Esophagus muscularis mucosa (tissue), 3 donors: Measurements from ENCODE around the gene CACNA2D3.

Experiments
- POLR2A ChIP-seq: fragments of 450-650 bp; IDR thresholded peaks from one replicate; pipeline ENCODE4 v1.6.1; 2017; ENCODE audit warnings: antibody characterized with exemption, moderate library complexity, mild to moderate bottlenecking, low read depth
- POLR2AphosphoS5 ChIP-seq, 2 donors: sonication (generic); formaldehyde crosslinking; IDR thresholded peaks; one replicate each; pipeline ENCODE4 v1.6.1; 2017; ENCODE audit warnings: antibody characterized with exemption in 2 of 2
- TF ChIP-seq, protein P1 (sequence below), 3 experiments: fragments of 200-600 bp in 2 of 3; fragments of 450-650 bp in 1 of 3; sonication (generic) in 2 of 3; IDR thresholded peaks; one replicate each; pipeline ENCODE4 v1.5.1; 2017 to 2019; ENCODE audit warnings: antibody characterized with exemption in 3 of 3, mild to moderate bottlenecking in 2 of 3, moderate library complexity in 1 of 3

DNA sequence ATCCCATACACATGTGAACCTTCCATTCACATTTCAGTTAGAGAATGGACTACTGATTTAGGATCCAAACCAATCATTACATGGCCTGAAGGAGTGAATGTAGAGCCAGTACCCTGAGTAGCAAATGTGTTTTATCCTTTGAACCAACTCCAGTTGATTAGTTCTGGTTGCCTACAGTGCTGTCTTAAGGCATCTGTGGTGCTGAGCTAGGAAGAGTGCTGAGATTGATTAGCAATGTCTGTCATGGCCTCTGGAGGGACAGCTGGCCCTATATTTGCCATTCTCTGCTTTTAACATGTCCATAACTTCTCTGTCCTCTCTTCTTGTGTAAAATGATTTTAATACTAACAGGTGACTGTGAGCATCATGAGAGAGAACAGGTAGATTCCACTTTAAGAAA, 794.4 kb downstream of the CACNA2D3 start:
- no peak for TF ChIP-seq POLR2A
- TF ChIP-seq, protein P1, sequence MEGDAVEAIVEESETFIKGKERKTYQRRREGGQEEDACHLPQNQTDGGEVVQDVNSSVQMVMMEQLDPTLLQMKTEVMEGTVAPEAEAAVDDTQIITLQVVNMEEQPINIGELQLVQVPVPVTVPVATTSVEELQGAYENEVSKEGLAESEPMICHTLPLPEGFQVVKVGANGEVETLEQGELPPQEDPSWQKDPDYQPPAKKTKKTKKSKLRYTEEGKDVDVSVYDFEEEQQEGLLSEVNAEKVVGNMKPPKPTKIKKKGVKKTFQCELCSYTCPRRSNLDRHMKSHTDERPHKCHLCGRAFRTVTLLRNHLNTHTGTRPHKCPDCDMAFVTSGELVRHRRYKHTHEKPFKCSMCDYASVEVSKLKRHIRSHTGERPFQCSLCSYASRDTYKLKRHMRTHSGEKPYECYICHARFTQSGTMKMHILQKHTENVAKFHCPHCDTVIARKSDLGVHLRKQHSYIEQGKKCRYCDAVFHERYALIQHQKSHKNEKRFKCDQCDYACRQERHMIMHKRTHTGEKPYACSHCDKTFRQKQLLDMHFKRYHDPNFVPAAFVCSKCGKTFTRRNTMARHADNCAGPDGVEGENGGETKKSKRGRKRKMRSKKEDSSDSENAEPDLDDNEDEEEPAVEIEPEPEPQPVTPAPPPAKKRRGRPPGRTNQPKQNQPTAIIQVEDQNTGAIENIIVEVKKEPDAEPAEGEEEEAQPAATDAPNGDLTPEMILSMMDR (IDR thresholded peaks at IDR 0.05): no peak
- no peak for TF ChIP-seq POLR2AphosphoS5 (IDR thresholded peaks at IDR 0.05)
